Mucosa of rectum (tissue), 2 donors: ENCODE data around the gene EEFSEC.

Source experiments
- H3K27ac ChIP-seq, 2 donors: one replicate each; pipeline ENCODE4 v1.7.0; 2013; ENCODE audit warnings: inconsistent platforms in 2 of 2, low read depth in 2 of 2, low read length in 2 of 2
- H3K27me3 ChIP-seq, 2 donors: one replicate each; pipeline ENCODE4 v1.7.0; 2013; ENCODE audit warnings: low read length in 2 of 2; ENCODE audit not compliant: control insufficient read depth in 2 of 2, insufficient read depth in 2 of 2
- H3K36me3 ChIP-seq, 2 donors: one replicate each; pipeline ENCODE4 v1.7.0; 2013; ENCODE audit warnings: low read length in 2 of 2; ENCODE audit not compliant: control insufficient read depth in 2 of 2, insufficient read depth in 2 of 2
- H3K4me1 ChIP-seq, 2 donors: one replicate each; pipeline ENCODE4 v1.7.0; 2013; ENCODE audit warnings: low read length in 2 of 2, mild to moderate bottlenecking in 1 of 2; ENCODE audit not compliant: control insufficient read depth in 2 of 2, insufficient read depth in 2 of 2
- H3K4me3 ChIP-seq, 2 donors: one replicate each; pipeline ENCODE4 v1.7.0; 2013; ENCODE audit warnings: low read length in 2 of 2
- H3K9ac ChIP-seq, 2 donors: one replicate each; pipeline ENCODE4 v1.7.0; 2013; ENCODE audit warnings: low read length in 2 of 2, low read depth in 1 of 2, mild to moderate bottlenecking in 1 of 2
- H3K9me3 ChIP-seq, 2 donors: one replicate each; pipeline ENCODE4 v1.7.0; 2013; ENCODE audit warnings: low read length in 2 of 2; ENCODE audit not compliant: control insufficient read depth in 2 of 2
- donor health status: healthy.
- donor health status: Normal muscosa, but diverticular disease.

The EEFSEC gene

GRCh38 chr3:128276146-128276435 is 122.8 kb downstream of the EEFSEC start:
- no peaks in the 10 kb centered on the region for H3K27me3 ChIP-seq
- no peaks in the 10 kb centered on the region for H3K4me1 ChIP-seq
- H3K4me3 ChIP-seq = no peak overlapping the region
- no peak overlapping the region for H3K9ac ChIP-seq
- no peaks in the 10 kb centered on the region for H3K36me3 ChIP-seq
- no peak overlapping the region for H3K27ac ChIP-seq
- no peaks in the 10 kb centered on the region for H3K9me3 ChIP-seq

- Histone ChIP-seq H3K9ac (no peak overlapping the region), H3K9me3 (no peaks in the 10 kb centered on the region), H3K27ac (no peak overlapping the region), H3K27me3 (no peaks in the 10 kb centered on the region), H3K4me3 (no peak overlapping the region), H3K36me3 (no peaks in the 10 kb centered on the region), H3K4me1 (no peaks in the 10 kb centered on the region)
Observed at GRCh38 chr3:128276577-128277183, 123.4 kb downstream of the EEFSEC start.

GRCh38 chr3:128277378-128278069 is 124.2 kb downstream of the EEFSEC start:
- no peak overlapping the region for H3K9ac ChIP-seq
- H3K9me3 ChIP-seq = no peaks in the 10 kb centered on the region
- H3K4me3 ChIP-seq = no peak overlapping the region
- no peaks in the 10 kb centered on the region for H3K27me3 ChIP-seq
- no peaks in the 10 kb centered on the region for H3K4me1 ChIP-seq
- H3K27ac ChIP-seq = no peak overlapping the region
- peaks cover 0 to 1% of the 10 kb centered on the region in 2 donors for H3K36me3 ChIP-seq

DNA sequence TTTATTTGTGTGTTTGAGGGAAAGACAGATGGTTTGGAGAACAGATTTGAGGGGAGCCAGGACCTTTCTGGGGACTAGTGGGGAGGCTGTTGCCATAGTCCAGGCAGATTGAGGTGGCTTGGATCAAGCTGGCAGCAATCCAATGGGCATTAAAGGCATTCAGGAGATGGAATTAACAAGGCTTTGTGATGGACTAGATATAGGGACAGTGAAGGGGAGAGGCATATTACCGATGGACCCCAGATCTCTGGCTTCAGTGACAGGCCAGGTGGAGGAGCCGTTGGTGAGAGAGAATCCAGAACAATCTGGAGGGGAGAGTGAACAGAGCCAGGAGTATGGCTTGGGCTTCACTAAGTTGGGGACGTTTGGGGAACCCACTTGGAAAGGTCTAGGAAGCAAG is 124.8 kb downstream of the EEFSEC start:
- no peak overlapping the region for H3K27ac ChIP-seq

GRCh38 chr3:128278761-128279600 is 125.7 kb downstream of the EEFSEC start:
- H3K9me3 ChIP-seq = no peaks in the 10 kb centered on the region
- H3K4me1 ChIP-seq = no peaks in the 10 kb centered on the region
- peaks cover 0 to 11% of the 10 kb centered on the region in 2 donors for H3K36me3 ChIP-seq
- H3K27ac ChIP-seq = peak overlapping the region in 1 of 2 donors; percentile 32
- no peaks in the 10 kb centered on the region for H3K27me3 ChIP-seq
- no peak overlapping the region for H3K4me3 ChIP-seq
- no peak overlapping the region for H3K9ac ChIP-seq

More for the DNA sequence above, 124.8 kb downstream of the EEFSEC start:
- H3K9ac ChIP-seq = no peak overlapping the region
- no peaks in the 10 kb centered on the region for H3K4me1 ChIP-seq
- no peaks in the 10 kb centered on the region for H3K9me3 ChIP-seq
- H3K27me3 ChIP-seq = no peaks in the 10 kb centered on the region
- H3K4me3 ChIP-seq = no peak overlapping the region
- peaks cover 0 to 5% of the 10 kb centered on the region in 2 donors for H3K36me3 ChIP-seq

DNA sequence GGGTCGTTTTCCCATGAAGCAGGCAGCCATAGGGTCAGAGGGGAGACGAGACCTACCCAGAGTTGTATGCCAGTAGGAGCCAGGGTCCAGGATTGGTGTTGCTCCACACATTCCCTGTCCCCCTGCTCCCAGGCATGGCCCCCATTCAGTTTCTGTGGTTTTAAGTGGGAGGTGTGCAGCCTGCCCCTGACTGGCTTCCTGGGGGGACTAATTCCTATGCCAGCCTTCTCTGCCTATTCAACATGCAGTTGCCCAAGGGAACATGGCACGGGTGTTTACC is 126.3 kb downstream of the EEFSEC start:
- Histone ChIP-seq H3K36me3 (peaks cover 0 to 11% of the 10 kb centered on the region in 2 donors), H3K4me1 (no peaks in the 10 kb centered on the region), H3K9me3 (no peaks in the 10 kb centered on the region), H3K27me3 (no peaks in the 10 kb centered on the region), H3K9ac (no peak overlapping the region), H3K4me3 (no peak overlapping the region), H3K27ac (no peak overlapping the region)

- no peak overlapping the region for H3K27ac ChIP-seq
- H3K4me3 ChIP-seq = no peak overlapping the region
- no peaks in the 10 kb centered on the region for H3K4me1 ChIP-seq
- no peaks in the 10 kb centered on the region for H3K27me3 ChIP-seq
- peaks cover 0 to 11% of the 10 kb centered on the region in 2 donors for H3K36me3 ChIP-seq
- no peaks in the 10 kb centered on the region for H3K9me3 ChIP-seq
- H3K9ac ChIP-seq = no peak overlapping the region
Observed at GRCh38 chr3:128280481-128281052, 127.3 kb downstream of the EEFSEC start.

DNA sequence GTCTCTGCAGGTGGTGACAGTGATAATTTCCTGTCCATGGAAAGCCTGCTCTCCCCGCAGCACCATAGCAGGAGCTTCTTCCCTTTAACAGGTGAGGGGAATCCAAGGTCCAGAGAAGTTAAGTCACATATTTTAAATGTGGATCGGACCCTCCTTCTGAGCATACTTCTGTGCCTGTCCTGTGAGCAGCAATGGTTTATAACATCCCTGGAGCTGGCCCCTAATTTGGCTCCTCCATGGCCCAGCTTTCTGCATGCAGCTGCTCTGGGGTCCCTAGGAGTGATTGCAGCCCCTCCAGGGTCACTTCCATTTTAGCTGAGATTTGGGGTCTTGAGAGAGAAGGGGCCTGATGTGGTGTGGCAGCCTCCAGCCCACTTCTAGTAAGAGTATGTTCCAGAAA is 127.8 kb downstream of the EEFSEC start:
- Histone ChIP-seq H3K27me3 (no peaks in the 10 kb centered on the region), H3K9me3 (no peaks in the 10 kb centered on the region), H3K4me1 (no peaks in the 10 kb centered on the region), H3K27ac (no peak overlapping the region), H3K4me3 (no peak overlapping the region), H3K36me3 (peaks cover 0 to 11% of the 10 kb centered on the region in 2 donors), H3K9ac (no peak overlapping the region)

- Histone ChIP-seq H3K9ac (no peak overlapping the region), H3K9me3 (no peaks in the 10 kb centered on the region), H3K36me3 (peaks cover 0 to 11% of the 10 kb centered on the region in 2 donors), H3K4me1 (no peaks in the 10 kb centered on the region), H3K27me3 (no peaks in the 10 kb centered on the region), H3K4me3 (no peak overlapping the region), H3K27ac (no peak overlapping the region)
Observed at GRCh38 chr3:128281461-128282367, 128.4 kb downstream of the EEFSEC start.
